ENCODE measurements around the gene SHANK3.

DNA sequence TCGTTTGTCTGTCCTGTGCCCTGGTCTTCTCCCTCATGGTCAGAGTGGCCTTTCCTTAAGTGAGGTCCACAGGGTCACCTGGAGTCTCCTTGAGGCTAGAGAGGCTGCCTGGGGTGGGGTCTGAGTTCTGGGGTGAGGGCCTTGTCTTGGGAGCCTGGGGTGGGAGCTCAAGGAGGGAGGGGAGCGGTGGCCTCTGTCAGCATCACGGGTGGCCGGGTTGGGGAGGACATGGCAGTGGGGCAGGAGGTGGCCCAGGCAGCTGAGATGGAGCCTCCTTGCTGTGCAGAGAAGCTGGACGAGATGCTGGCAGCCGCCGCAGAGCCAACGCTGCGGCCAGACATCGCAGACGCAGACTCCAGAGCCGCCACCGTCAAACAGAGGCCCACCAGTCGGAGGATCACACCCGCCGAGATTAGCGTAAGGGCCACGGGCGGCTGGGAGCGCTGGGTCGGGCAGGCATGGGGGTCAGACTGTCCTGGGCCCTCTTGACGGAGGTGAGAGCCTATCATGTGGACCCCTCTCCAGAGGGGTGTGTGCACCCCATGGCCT lies 42.1 kb downstream of the SHANK3 start:
- no peak for TF ChIP-seq CTCF (IDR thresholded peaks at IDR 0.05)
- no peak for TF ChIP-seq EZH2phosphoT487 (IDR thresholded peaks at IDR 0.05; ENCODE audit: borderline replicate concordance, low read depth)
- TF ChIP-seq, protein P1, sequence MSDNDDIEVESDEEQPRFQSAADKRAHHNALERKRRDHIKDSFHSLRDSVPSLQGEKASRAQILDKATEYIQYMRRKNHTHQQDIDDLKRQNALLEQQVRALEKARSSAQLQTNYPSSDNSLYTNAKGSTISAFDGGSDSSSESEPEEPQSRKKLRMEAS (IDR thresholded peaks at IDR 0.05; ENCODE audit: low read depth), result no peak
- TF ChIP-seq TCF12 (IDR thresholded peaks at IDR 0.05), result no peak
- no peak for TF ChIP-seq TAF1 (IDR thresholded peaks at IDR 0.05; ENCODE audit: borderline replicate concordance, low read depth, low read length)
- TF ChIP-seq ZBTB33 (IDR thresholded peaks at IDR 0.05; ENCODE audit: borderline replicate concordance, low read depth), result no peak
- TF ChIP-seq RAD21 (IDR thresholded peaks at IDR 0.05; ENCODE audit: low read length), result no peak
- TF ChIP-seq RXRA (IDR thresholded peaks at IDR 0.05; ENCODE audit: borderline replicate concordance, low read depth), result no peak
